ENCODE measurements around the gene TGFBI.
A peak's percentile ranks its signal among the peaks of the same experiment; 100 is the strongest.

TGFBI gene

GRCh38 chr5:136094913-136095641 is 66.3 kb downstream of the TGFBI start:
- no peak for DNase-seq

GRCh38 chr5:136098176-136098575 is 69.4 kb downstream of the TGFBI start:
- no peak for DNase-seq

- DNase-seq = no peak
These were observed 71.1 kb downstream of the TGFBI start for GRCh38 chr5:136099870-136100269.

- DNase-seq = no peak
These were observed 73.1 kb downstream of the TGFBI start for GRCh38 chr5:136101884-136102283.

- DNase-seq = no peak
These were observed 74.3 kb downstream of the TGFBI start for GRCh38 chr5:136103118-136103517.

GRCh38 chr5:136104306-136104965 is 75.6 kb downstream of the TGFBI start:
- no peak for DNase-seq

GRCh38 chr5:136106351-136107031 is 77.7 kb downstream of the TGFBI start:
- no peak for DNase-seq

GRCh38 chr5:136108180-136108611 is 79.4 kb downstream of the TGFBI start:
- no peak for DNase-seq

GRCh38 chr5:136108766-136109165 is 80.0 kb downstream of the TGFBI start:
- DNase-seq = no peak

- peak; percentile 18 for DNase-seq
These were observed 80.8 kb downstream of the TGFBI start for GRCh38 chr5:136109453-136110135.

Data from hematopoietic multipotent progenitor cell treated with erythropoietin and hydrocortisone succinate and interleukin-3 and kit ligand, for 4 days (in vitro differentiated cells).